M059J (cell line): Measurements from ENCODE around the gene GCGR. TPM values are rescaled to one million over a fixed set of nuclear protein-coding genes. Genes with fewer than 3 reads are reported as not detected.

Source experiments
- DNase-seq: peaks from one replicate; pipeline ENCODE4 v3.0.0-alpha.2; 2012; ENCODE audit warnings: low read depth
- total RNA-seq: library from RNA; depleted of rRNA; stranded (reverse); fragments of >200 nt; shearing (Covaris generic); gene quantifications from 2 replicates; pipeline ENCODE4 v1.2.3, GENCODE V29; 2014

GCGR gene
- total RNA-seq, 1 experiment from 2014 or later, result not detected

DNA sequence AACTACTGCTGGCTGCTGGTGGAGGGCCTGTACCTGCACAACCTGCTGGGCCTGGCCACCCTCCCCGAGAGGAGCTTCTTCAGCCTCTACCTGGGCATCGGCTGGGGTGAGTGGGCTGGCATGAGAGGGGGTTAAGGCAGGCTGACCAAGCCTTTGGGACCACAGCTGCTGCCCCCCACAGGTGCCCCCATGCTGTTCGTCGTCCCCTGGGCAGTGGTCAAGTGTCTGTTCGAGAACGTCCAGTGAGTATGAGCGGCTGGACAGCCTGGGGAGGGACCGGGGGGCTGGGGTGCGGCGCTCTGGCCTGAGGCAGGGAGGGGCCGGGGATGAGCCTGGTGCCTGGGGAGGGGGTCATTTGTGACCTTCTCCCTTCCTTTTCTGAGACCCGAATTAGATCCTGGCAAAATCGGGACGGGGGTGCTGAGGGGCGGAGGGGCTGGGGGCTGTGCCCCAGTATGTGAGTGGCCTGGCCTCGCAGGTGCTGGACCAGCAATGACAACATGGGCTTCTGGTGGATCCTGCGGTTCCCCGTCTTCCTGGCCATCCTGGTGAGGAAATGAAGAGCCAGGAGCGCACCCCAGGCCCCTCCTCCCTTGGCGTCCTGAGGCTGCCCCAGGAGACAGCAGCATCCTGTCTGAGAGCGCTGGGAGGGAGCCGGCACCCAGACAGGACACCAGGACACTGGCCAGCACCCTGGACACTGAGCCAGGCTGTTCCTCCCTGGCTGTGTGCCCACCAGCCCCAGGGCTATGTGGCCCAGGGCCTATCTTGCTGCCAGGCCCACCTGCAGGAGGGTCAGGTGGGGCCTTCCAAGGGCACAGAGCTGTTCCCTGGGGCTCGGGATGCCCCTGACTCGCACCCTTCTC, 8.0 kb downstream of the GCGR start:
- DNase-seq, result peak; percentile 35

DNA sequence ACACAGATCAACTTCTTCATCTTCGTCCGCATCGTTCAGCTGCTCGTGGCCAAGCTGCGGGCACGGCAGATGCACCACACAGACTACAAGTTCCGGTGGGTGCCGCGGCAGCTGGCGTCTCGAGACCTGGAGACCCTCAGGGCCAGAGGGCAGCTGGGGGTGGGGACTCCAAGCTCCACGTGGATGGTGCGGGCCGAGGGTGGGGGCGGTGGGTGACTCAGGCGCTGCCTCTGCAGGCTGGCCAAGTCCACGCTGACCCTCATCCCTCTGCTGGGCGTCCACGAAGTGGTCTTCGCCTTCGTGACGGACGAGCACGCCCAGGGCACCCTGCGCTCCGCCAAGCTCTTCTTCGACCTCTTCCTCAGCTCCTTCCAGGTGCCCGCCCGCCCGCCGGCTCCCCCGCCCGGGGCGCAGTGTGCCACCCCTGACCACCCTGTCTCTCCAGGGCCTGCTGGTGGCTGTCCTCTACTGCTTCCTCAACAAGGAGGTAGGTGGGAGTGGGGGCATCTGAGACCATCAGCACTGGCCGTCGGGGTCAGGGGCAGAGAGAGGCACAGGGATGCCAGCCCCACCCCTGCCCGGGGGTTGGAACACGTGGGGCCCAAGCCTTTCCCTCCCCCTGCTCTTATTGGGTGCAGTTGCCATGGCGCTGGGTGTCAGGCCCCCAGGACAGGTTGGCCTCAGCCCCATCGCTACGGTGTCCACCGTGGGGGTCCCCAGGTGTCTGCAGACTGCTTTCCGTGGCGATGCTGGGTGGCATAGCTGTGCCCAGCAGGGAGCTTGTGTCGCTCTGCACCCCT, 8.8 kb downstream of the GCGR start:
- no peak for DNase-seq

GRCh38 chr17:81813371-81813684, 9.4 kb downstream of the GCGR start:
- no peak for DNase-seq

DNA sequence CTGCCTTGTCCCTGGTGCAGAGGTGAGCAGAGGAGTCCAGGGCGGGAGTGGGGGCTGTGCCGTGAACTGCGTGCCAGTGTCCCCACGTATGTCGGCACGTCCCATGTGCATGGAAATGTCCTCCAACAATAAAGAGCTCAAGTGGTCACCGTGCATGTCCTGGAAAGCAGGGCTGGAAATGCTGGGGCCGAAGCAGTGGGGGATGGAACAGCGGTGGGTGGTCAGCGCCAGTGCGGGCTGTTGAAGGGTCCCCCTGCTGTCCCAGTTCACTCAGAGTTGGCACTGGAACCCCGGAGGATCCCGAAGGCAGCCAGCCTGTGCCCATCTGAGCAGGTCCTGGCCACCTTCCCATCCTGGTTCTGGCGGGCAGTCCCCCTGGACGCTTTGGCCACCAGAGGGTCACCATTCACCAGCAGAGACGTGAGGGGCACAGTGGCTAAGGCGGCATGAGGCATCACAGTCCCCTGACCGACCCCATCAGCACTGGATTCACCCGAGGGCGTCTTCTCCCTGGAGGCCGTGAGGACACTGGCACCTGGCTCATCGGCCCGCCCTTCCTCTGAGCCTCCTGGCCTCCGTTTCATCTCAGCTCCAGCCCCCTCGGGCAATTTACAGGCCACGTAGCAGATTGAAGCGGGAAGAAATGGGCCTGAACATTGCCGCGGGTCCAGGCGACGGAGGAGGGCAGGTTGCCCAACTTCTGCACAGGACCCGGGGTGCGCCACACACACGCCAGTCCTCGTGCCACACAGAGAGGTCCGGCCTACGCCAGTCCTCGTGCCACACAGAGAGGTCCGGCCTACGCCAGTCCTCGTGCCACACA, 10.1 kb downstream of the GCGR start:
- no peak for DNase-seq

DNA sequence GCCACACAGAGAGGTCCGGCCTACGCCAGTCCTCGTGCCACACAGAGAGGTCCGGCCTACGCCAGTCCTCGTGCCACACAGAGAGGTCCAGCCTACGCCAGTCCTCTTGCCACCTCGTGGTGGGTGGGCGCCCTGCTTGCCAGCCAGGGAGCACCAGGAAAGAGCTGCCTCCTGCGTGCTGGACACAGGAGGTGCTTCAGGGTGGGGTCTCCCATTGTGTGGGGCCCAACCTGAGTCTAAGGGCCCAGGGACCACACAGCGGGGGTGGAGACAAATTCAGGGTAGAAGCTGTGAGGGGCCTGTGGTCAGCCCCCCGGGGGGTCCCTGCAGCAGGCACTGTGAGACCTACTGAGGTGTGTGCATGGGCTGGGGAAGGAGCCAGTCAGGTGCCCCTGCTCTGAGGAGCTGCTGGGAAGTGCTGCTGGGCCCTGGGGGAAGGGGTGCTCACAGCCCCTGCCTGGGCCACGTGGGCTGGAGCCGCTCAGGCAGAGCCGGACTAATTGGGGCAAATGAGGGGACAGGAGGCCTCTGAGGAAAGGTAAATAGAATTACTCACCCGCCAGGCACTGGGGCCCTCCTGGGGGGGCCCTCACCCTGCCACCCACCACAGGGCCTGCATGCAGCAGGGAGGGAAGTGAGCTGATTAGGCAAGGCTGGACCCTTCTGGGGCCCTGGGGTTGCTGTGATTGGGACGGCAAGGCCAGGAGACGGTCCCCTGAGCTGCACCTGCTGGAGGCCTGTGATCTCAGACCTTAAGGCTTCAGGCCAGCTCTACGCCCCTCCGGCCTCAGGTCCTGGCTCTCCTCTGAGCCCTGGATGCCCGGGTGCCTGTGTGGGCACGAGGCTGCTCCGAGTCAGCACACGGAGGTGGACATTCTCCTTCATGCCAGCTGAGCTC, 11.0 kb downstream of the GCGR start:
- no peak for DNase-seq

DNA sequence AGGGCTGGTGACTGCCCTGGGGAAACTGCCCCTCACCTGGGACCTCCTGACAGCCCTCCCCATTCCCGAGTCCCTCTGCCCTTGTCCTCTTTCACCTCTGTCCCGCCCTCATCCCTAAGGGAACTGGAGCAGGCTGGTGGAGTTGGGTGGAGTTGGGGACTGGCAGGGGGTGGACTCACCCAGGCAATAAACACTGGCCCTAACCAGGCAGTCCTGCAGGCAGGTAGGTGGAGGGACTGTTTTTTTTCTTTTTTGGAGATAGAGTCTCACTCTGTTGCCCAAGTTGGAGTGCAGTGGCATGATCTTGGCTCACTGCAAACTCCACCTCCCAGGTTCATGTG, 11.7 kb downstream of the GCGR start:
- no peak for DNase-seq

- DNase-seq, result no peak
These were observed 13.8 kb downstream of the GCGR start for GRCh38 chr17:81817758-81818147.

DNA sequence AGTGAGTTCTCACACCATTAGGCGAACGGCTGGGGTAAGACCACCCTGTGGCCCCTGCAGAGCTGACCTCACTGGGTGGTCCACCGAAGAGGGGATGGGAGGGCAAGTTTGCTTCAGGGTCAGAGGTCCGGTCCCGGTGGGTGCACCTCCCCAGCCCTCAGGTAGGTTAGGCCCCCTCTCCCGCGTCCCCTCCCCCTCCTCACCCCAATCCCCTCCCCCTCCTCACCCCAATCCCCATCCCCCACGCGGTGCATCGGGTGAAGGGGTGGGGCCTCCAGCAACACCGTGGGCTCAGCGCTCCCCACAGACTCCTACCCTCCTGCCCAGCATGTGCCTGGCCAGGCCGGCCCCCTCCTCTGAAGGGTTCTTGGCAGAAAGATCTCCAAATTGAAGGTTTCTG, 15.8 kb downstream of the GCGR start:
- DNase-seq, result no peak

DNA sequence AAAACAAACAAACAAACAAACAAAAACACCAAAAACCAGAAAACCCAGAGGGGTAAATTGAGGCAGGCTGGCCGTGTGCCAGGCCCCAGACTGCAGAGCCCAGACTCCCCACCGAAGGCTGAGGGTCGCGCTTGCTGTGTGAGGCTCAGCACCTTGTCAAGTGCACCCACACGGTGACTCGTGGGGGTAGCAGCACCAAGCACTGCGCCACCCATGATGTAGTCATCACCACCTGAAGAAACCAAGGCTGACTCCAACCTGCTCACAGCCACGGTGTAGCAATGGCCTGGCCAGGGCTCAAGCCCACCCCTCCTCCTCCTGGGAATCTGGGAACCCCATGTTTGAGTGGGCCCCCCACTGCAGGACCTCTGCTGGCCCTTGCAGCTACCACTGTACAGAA, 17.2 kb downstream of the GCGR start:
- no peak for DNase-seq

GRCh38 chr17:81821603-81822311, 17.8 kb downstream of the GCGR start:
- no peak for DNase-seq

GRCh38 chr17:81822312-81822637, 18.3 kb downstream of the GCGR start:
- DNase-seq, result no peak

GRCh38 chr17:81822996-81823819, 19.3 kb downstream of the GCGR start:
- no peak for DNase-seq

- DNase-seq, result no peak
These were observed 20.0 kb downstream of the GCGR start for GRCh38 chr17:81823820-81824550.

DNA sequence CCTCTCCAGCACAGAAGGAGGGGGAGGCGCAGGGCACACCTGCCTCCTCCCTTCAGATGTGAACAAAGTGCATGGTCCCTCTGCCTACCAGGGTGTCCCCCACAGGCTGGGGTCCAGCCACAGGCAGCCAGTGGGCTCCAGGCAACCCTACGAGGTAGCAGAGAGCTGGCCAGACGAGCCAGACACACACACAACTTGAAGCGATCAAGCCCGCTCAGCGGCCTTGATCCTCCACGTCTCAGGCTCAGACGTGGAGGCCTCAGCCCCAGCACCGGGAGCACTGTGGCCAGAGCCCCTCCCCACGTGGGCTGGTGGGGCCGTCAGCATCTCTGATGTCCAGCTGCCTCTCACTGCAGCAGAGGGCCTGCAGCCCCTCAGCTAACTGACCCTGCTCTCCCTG, 20.6 kb downstream of the GCGR start:
- no peak for DNase-seq

DNA sequence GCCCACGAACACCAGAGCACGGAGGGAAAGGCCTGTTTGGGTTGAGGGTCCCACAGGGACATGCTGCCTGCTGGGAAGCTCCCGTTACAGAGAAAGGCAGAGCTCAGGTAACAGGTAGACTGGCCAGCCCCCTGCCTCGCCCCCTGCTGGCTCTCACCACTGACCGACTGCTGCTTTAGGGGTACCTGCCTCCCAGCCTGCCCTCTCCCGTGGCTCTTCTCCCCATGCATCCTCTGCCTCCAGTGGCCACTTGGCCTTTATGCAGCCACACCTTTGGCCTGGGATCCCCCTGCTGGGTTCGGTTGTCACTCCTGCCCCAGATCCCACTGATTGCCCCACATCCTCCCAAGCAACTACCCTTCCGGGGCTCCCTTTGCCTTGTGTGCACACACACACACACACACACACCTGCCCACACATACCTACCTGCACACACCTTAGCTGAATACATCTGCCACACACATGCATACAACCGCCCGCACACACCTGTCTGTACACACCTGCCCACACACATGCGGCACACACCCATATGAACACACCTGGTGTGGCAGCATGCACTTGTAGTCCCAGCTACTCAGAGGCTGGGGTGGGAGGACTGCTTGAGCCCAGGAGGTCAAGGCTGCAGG, 22.0 kb downstream of the GCGR start:
- no peak for DNase-seq

- DNase-seq, result no peak
These were observed 24.7 kb downstream of the GCGR start for GRCh38 chr17:81828656-81829055.

- no peak for DNase-seq
These were observed 25.9 kb downstream of the GCGR start for GRCh38 chr17:81829858-81830257.

DNA sequence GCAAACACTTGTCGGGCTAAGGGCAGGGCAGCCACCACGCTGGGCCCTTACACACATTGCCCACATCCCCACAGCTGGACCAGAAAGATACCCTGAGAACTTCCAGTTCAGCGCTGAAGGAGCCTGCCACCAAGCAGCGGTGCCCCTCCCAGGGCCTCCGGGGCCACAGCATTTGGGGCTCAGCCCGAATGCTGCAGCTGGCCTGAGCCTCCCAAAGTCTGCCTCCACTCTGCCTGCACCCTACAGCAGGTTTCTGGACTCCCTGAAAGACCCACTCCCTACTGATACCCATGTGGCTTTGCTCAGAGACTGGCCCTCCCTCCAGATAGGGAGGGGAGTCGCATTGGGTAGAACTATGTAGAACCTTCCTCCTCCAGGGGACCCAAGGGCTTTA, 27.6 kb downstream of the GCGR start:
- DNase-seq, result no peak
